Right ventricle myocardium superior (tissue), 1 donor: ENCODE results near the gene DTX4. TPM values are rescaled to one million over a fixed set of nuclear protein-coding genes. Genes with fewer than 3 reads are reported as not detected.

ENCODE experiments used
- ATAC-seq: fragments of 200-7000 bp; cut with Tn5 transposase; one replicate; pipeline ENCODE4 v1.9.1; 2020; ENCODE audit warnings: mild to moderate bottlenecking; ENCODE audit not compliant: poor library complexity
- DNase-seq: peaks from one replicate; pipeline ENCODE4 v3.0.0-alpha.2; 2020
- intact Hi-C: fragments of 100-400 bp; cut with DNase I; formaldehyde crosslinking; loops from one replicate; pipeline ENCODE4 v1.11.2; 2022
- total RNA-seq: library from RNA; stranded (reverse); fragmentation: NEBNext Ultra II Directional; extraction: Animal tissue kit (Norgen Biotek cat#: 25700); gene quantifications from one replicate; pipeline ENCODE4 v1.2.1, GENCODE V29; 2021
- donor health status: DM: no; HTN: yes; CAD: no; lungs with severe emphysema.

The DTX4 gene
- total RNA-seq, 1 donor from 2014 or later = 1.7 TPM

- intact Hi-C loops = no loop called here
- ATAC-seq (peak; percentile 28), DNase-seq (no peak)
Measured at GRCh38 chr11:59186130-59186594, 14.2 kb downstream of the DTX4 start.

GRCh38 chr11:59187035-59187434, 15.1 kb downstream of the DTX4 start:
- intact Hi-C loops = no loop called here
- DNase-seq (no peak), ATAC-seq (peak; percentile 21)

- DNase-seq = peak; percentile 82
- ATAC-seq = peak; percentile 85
- intact Hi-C loops = no loop called here
Measured at GRCh38 chr11:59187587-59187986, 15.7 kb downstream of the DTX4 start.

GRCh38 chr11:59188954-59189353, 17.0 kb downstream of the DTX4 start:
- DNase-seq = no peak
- intact Hi-C loops = no loop called here
- ATAC-seq = no peak

- ATAC-seq = no peak
- intact Hi-C loops = no loop called here
- no peak for DNase-seq
Measured at GRCh38 chr11:59189986-59190385, 18.1 kb downstream of the DTX4 start.

- ATAC-seq = no peak
- DNase-seq = no peak
- intact Hi-C loops = no loop called here
Measured at GRCh38 chr11:59191095-59191494, 19.2 kb downstream of the DTX4 start.

GRCh38 chr11:59191890-59192289, 20.0 kb downstream of the DTX4 start:
- intact Hi-C loops = no loop called here
- no peak for DNase-seq
- ATAC-seq = no peak

GRCh38 chr11:59192446-59193020, 20.6 kb downstream of the DTX4 start:
- ATAC-seq (no peak), DNase-seq (no peak)
- intact Hi-C loops = no loop called here

GRCh38 chr11:59193587-59194130, 21.7 kb downstream of the DTX4 start:
- DNase-seq (no peak), ATAC-seq (no peak)
- intact Hi-C loops = no loop called here

GRCh38 chr11:59195586-59195985, 23.7 kb downstream of the DTX4 start:
- intact Hi-C loops = no loop called here
- ATAC-seq (no peak), DNase-seq (no peak)

GRCh38 chr11:59196777-59197176, 24.8 kb downstream of the DTX4 start:
- intact Hi-C loops = no loop called here

GRCh38 chr11:59197991-59198390, 26.1 kb downstream of the DTX4 start:
- DNase-seq = peak; percentile 89
- intact Hi-C loops = no loop called here
- peak; percentile 92 for ATAC-seq

More at GRCh38 chr11:59196777-59197176, 24.8 kb downstream of the DTX4 start:
- ATAC-seq = no peak
- no peak for DNase-seq

- ATAC-seq (no peak), DNase-seq (no peak)
- intact Hi-C loops = no loop called here
Measured at GRCh38 chr11:59198726-59199125, 26.8 kb downstream of the DTX4 start.

GRCh38 chr11:59199546-59200422, 27.9 kb downstream of the DTX4 start:
- ATAC-seq (no peak), DNase-seq (no peak)
- intact Hi-C loops = no loop called here

- DNase-seq (no peak), ATAC-seq (no peak)
- intact Hi-C loops = no loop called here
Measured at GRCh38 chr11:59200423-59200746, 28.5 kb downstream of the DTX4 start.

- ATAC-seq (no peak), DNase-seq (no peak)
- intact Hi-C loops = no loop called here
Measured at GRCh38 chr11:59201353-59201752, 29.4 kb downstream of the DTX4 start.

- ATAC-seq (no peak), DNase-seq (no peak)
- intact Hi-C loops = no loop called here
Measured at GRCh38 chr11:59204746-59205145, 32.8 kb downstream of the DTX4 start.

- intact Hi-C loops = no loop called here
- no peak for ATAC-seq
Measured at GRCh38 chr11:59205648-59206047, 33.7 kb downstream of the DTX4 start.

GRCh38 chr11:59206635-59207034, 34.7 kb downstream of the DTX4 start:
- ATAC-seq (peak; percentile 64), DNase-seq (peak; percentile 46)

More at GRCh38 chr11:59205648-59206047, 33.7 kb downstream of the DTX4 start:
- DNase-seq = no peak

GRCh38 chr11:59207988-59208451, 36.1 kb downstream of the DTX4 start:
- peak; percentile 72 for ATAC-seq
- intact Hi-C loops = loop anchor here (2.0 kb wide), 1 partner anchor 35 kb away; the partner anchor contains the start of gene DTX4
- DNase-seq = peak; percentile 40

More at GRCh38 chr11:59206635-59207034, 34.7 kb downstream of the DTX4 start:
- intact Hi-C loops = no loop called here
